ENCODE measurements around the gene KCNK4. TPM values are rescaled to one million over a fixed set of nuclear protein-coding genes. Genes with fewer than 3 reads are reported as not detected.

The KCNK4 gene
- total RNA-seq, result not detected

DNA sequence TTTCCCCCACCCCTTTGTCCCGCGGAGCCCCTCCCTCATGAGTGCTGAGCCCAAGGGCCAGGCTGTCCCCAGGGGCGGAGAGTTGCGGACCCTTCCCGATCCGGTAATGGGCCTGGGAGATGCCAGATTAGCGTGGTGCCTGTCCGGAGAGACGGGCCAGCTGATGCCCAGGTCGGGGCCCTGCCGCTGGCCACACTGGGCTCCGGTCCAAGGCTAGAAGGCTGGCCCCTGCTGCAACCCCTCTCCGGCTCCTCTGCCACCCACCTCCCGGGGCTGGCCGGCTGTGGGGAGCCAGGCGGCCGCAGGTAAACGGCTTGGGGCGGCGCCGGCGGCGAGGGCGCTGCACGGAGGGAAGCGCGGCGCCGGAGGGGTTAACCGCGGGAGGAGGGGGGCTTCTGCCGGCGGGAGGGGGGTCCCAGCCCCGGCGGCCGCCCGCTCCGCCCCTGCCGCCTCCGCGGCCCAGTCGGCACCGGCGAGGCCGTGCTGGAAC is at the start of gene KCNK4:
TSS of gene KCNK4 (plus strand) at position 41 of the 490 bp plus-strand sequence. CDS start 1,717 bp downstream, outside the sequence.
- Histone ChIP-seq H3K27me3 (replicated peaks; ENCODE audit: insufficient read depth) (peaks cover 16% of the 10 kb centered on the region), H3K9me3 (no peaks in the 10 kb centered on the region), H3K4me3 (peak within 1 kb of the TSS; percentile 61), H3K27ac (no peak within 1 kb of the TSS), H3K4me1 (ENCODE audit: control insufficient read depth in 1 of 2, low read depth in 2 of 2) (peaks cover 15 to 30% of the 10 kb centered on the region in 2 donors), H3K36me3 (no peaks in the 10 kb centered on the region)
- ATAC-seq (ENCODE audit: insufficient number of reproducible peaks, low FRiP score, low read depth) (no peak), DNase-seq (ENCODE audit: low spot score) (no peak)
- TF ChIP-seq, protein P1, sequence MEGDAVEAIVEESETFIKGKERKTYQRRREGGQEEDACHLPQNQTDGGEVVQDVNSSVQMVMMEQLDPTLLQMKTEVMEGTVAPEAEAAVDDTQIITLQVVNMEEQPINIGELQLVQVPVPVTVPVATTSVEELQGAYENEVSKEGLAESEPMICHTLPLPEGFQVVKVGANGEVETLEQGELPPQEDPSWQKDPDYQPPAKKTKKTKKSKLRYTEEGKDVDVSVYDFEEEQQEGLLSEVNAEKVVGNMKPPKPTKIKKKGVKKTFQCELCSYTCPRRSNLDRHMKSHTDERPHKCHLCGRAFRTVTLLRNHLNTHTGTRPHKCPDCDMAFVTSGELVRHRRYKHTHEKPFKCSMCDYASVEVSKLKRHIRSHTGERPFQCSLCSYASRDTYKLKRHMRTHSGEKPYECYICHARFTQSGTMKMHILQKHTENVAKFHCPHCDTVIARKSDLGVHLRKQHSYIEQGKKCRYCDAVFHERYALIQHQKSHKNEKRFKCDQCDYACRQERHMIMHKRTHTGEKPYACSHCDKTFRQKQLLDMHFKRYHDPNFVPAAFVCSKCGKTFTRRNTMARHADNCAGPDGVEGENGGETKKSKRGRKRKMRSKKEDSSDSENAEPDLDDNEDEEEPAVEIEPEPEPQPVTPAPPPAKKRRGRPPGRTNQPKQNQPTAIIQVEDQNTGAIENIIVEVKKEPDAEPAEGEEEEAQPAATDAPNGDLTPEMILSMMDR (IDR thresholded peaks at IDR 0.05), result no peak

DNA sequence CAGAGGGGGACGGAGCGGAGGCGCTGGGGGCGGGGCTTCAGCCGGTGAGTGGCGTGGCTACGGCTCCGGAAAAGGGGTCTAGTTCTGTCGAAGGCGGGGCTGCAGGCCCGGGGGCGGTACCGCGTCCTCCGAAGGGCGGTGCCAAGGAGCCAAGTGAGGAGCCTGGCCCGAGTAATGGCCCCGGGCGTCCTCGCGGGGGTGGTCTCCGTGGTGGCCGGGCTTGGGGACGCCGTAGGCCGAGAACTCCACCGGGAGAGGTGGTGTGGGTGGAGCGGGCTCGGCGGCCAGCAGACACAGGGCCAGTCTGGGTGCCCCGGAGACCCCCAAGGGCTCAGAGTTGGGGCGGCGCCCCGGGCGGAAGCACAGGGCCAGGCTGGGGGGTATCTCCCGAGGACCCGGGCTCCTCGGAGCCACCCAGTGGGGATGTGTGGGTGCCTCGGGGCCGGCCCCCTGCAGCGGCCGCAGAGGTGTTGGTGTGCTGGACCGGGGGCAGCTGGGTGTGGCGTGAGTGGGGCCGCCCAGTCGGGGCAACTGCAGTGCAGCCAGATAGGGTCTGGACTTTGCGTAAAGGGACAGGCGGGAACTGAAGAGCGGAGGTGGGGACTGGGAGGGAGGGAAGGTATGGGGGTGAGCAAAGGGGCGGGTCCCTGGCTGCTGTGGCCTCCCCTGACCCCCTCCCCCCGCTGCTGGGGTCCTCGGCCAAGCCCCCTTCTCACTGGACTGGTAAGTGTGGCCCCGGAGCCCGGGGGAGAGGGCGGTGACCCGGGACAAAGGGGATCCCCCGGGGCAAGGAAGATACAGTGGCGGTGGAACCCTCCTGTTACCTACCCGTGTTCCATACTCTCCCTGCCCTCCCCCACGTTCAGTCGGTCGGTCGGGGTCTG is 49.4 kb upstream of the KCNK4 start:
- H3K36me3 ChIP-seq, result peaks cover 19% of the 10 kb centered on the region
- DNase-seq (ENCODE audit: low spot score) (no peak), ATAC-seq (ENCODE audit: insufficient number of reproducible peaks, low FRiP score, low read depth) (no peak)
- TF ChIP-seq, protein P1 (IDR thresholded peaks at IDR 0.05), result peak; percentile 8
- peak overlapping the region; percentile 94 to 99 for H3K27ac ChIP-seq
- no peaks in the 10 kb centered on the region for H3K9me3 ChIP-seq
- no peaks in the 10 kb centered on the region for H3K27me3 ChIP-seq (replicated peaks; ENCODE audit: insufficient read depth)
- H3K4me1 ChIP-seq (ENCODE audit: control insufficient read depth in 1 of 2, low read depth in 2 of 2), result peaks cover 16 to 43% of the 10 kb centered on the region in 2 donors
- peak overlapping the region; percentile 92 for H3K4me3 ChIP-seq

DNA sequence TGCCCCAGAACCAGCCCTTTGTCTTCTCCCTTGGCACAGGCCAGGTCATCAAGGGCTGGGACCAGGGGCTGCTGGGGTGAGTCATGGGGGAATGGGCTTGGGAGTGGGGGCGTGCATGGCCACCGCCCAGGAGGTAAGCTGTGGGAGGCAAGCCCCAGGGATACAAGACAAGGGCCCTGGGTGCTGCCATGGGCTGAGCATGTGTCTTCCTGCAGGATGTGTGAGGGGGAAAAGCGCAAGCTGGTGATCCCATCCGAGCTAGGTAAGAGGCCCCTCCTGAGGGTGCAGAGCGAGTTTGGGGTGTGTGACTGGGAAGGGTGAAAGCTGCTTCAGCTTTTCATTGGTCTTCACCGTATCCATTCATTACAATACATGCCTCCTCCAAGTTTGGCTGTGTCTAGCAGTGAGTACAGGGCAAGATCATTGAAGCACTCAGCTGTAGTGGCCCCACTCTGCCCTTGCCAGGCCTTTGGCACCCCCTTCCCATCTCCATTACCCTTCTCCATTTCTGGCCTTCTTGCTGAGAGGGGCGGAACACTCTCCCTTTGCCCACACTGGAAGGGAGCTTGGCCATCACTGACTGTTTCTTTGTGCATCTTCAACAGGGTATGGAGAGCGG is 47.8 kb upstream of the KCNK4 start:
- H3K4me1 ChIP-seq (ENCODE audit: control insufficient read depth in 1 of 2, low read depth in 2 of 2), result peaks cover 16 to 49% of the 10 kb centered on the region in 2 donors
- peaks cover 9% of the 10 kb centered on the region for H3K36me3 ChIP-seq
- DNase-seq (ENCODE audit: low spot score) (no peak), ATAC-seq (ENCODE audit: insufficient number of reproducible peaks, low FRiP score, low read depth) (no peak)
- H3K27me3 ChIP-seq (replicated peaks; ENCODE audit: insufficient read depth), result no peaks in the 10 kb centered on the region
- H3K9me3 ChIP-seq, result no peaks in the 10 kb centered on the region
- no peak overlapping the region for H3K27ac ChIP-seq
- TF ChIP-seq, protein P1 (IDR thresholded peaks at IDR 0.05), result no peak
- no peak overlapping the region for H3K4me3 ChIP-seq

DNA sequence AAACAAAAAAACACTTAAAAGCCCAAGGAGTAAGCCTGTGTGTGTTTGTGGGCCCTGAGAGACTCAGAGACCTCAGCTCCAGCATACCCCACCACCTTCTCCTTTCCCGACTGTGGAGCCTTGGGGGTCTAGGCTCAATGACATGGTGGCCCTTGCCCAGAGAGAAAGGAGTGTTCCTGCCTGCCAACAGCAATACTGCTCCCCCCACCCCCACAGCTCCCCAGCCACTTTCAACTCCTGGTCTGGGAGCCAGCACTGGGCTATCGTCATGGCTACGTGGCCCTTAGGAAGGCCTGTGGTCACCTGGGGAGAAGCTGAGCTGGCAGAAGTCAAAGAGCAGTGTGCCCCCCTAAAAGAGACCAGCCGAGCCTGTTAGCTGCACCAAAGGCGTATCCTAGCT is 47.0 kb upstream of the KCNK4 start:
- no peaks in the 10 kb centered on the region for H3K9me3 ChIP-seq
- H3K4me3 ChIP-seq, result no peak overlapping the region
- no peaks in the 10 kb centered on the region for H3K27me3 ChIP-seq (replicated peaks; ENCODE audit: insufficient read depth)
- ATAC-seq (ENCODE audit: insufficient number of reproducible peaks, low FRiP score, low read depth), result no peak
- TF ChIP-seq, protein P1 (IDR thresholded peaks at IDR 0.05), result no peak
- peak overlapping the region in 1 of 2 donors; percentile 90 for H3K27ac ChIP-seq
- H3K36me3 ChIP-seq, result peaks cover 9% of the 10 kb centered on the region
- DNase-seq (ENCODE audit: low spot score), result no peak
- H3K4me1 ChIP-seq (ENCODE audit: control insufficient read depth in 1 of 2, low read depth in 2 of 2), result peaks cover 16 to 49% of the 10 kb centered on the region in 2 donors

DNA sequence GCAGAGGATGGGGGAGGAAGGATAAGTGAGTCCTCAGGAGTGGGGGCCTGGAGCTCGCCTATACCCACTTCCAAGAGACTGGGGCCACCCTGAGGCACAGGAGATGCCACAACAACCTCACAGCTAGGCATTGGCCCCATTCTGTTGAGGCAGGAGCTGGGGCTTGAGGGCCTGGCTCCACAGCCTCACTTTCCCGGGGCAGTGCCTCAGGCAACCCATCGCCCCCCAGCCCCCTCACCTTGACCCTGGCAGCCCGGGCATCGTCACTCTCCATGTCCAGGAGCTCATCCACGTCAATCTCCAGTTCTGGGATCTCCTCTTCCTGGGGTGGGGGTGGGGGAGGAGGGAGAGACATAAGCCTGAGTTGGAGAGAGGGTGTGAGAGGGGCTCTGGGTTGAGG is 46.1 kb upstream of the KCNK4 start:
- TF ChIP-seq, protein P1 (IDR thresholded peaks at IDR 0.05), result no peak
- ATAC-seq (ENCODE audit: insufficient number of reproducible peaks, low FRiP score, low read depth), result no peak
- Histone ChIP-seq H3K4me1 (ENCODE audit: control insufficient read depth in 1 of 2, low read depth in 2 of 2) (peaks cover 16 to 45% of the 10 kb centered on the region in 2 donors), H3K27me3 (replicated peaks; ENCODE audit: insufficient read depth) (no peaks in the 10 kb centered on the region), H3K4me3 (peak overlapping the region; percentile 73), H3K9me3 (no peaks in the 10 kb centered on the region), H3K27ac (peak overlapping the region; percentile 78 to 90), H3K36me3 (peaks cover 9% of the 10 kb centered on the region)
- no peak for DNase-seq (ENCODE audit: low spot score)
